Activated effector memory CD4-positive, alpha-beta T cell treated with Interleukin-2 at 50 U/mL for 16 hours (primary cell): ENCODE measurements around the gene CDHR1.

ENCODE experiments used
- DNase-seq: peaks from one replicate; pipeline ENCODE4 v3.0.0-alpha.2; 2020

CDHR1 gene

GRCh38 chr10:84201682-84202081, 7.3 kb downstream of the CDHR1 start:
- no peak for DNase-seq

- no peak for DNase-seq
Measured at GRCh38 chr10:84202349-84202748, 8.0 kb downstream of the CDHR1 start.

GRCh38 chr10:84204122-84204521, 9.8 kb downstream of the CDHR1 start:
- no peak for DNase-seq

GRCh38 chr10:84204610-84205009, 10.3 kb downstream of the CDHR1 start:
- no peak for DNase-seq

- peak; percentile 29 for DNase-seq
Measured at GRCh38 chr10:84205049-84205852, 10.9 kb downstream of the CDHR1 start.

- no peak for DNase-seq
Measured at GRCh38 chr10:84205853-84206525, 11.7 kb downstream of the CDHR1 start.

- DNase-seq: no peak
Measured at GRCh38 chr10:84208023-84208422, 13.7 kb downstream of the CDHR1 start.

- no peak for DNase-seq
Measured at GRCh38 chr10:84211566-84211965, 17.2 kb downstream of the CDHR1 start.

GRCh38 chr10:84212014-84212413, 17.7 kb downstream of the CDHR1 start:
- DNase-seq: no peak

GRCh38 chr10:84213076-84213475, 18.7 kb downstream of the CDHR1 start:
- DNase-seq: no peak

GRCh38 chr10:84214046-84214572, 19.8 kb downstream of the CDHR1 start:
- no peak for DNase-seq

- DNase-seq: no peak
Measured at GRCh38 chr10:84214612-84215235, 20.4 kb downstream of the CDHR1 start.

- DNase-seq: no peak
Measured at GRCh38 chr10:84216834-84217233, 22.5 kb downstream of the CDHR1 start.

GRCh38 chr10:84217746-84218145, 23.4 kb downstream of the CDHR1 start:
- DNase-seq: no peak

- DNase-seq: no peak
Measured at GRCh38 chr10:84221916-84222315, 27.6 kb downstream of the CDHR1 start.

GRCh38 chr10:84224411-84225028, 30.2 kb downstream of the CDHR1 start:
- no peak for DNase-seq

GRCh38 chr10:84225427-84226173, 31.3 kb downstream of the CDHR1 start, which contains the start of gene LRIT2:
TSS of gene LRIT2 (minus strand) at chr10:84225544. CDS start at chr10:84225520, 24 bp downstream.
- no peak for DNase-seq

- DNase-seq: no peak
Measured at GRCh38 chr10:84226616-84227015, 32.3 kb downstream of the CDHR1 start.

GRCh38 chr10:84227810-84228209, 33.5 kb downstream of the CDHR1 start:
- no peak for DNase-seq

- no peak for DNase-seq
Measured at GRCh38 chr10:84230359-84230758, 36.0 kb downstream of the CDHR1 start.

GRCh38 chr10:84232376-84232775, 38.0 kb downstream of the CDHR1 start:
- no peak for DNase-seq

- DNase-seq: no peak
Measured at GRCh38 chr10:84233940-84234339, 39.6 kb downstream of the CDHR1 start.
